Omental fat pad (tissue), 4 donors: ENCODE results near the gene NRAP. TPM values are rescaled to one million over a fixed set of nuclear protein-coding genes. Genes with fewer than 3 reads are reported as not detected.
A peak's percentile ranks its signal among the peaks of the same experiment; 100 is the strongest.

Source experiments
- ATAC-seq: fragments of 150-250 bp; one replicate; pipeline ENCODE4 v1.9.1; 2016; ENCODE audit warnings: mild to moderate bottlenecking, moderate library complexity; ENCODE audit not compliant: low FRiP score
- DNase-seq: peaks from one replicate; pipeline ENCODE4 v3.0.0-alpha.2; 2019; ENCODE audit warnings: low spot score
- total RNA-seq, 4 donors: library from RNA; depleted of rRNA; stranded (reverse); fragments of >200 nt; gene quantifications; one replicate each; pipeline ENCODE4 v1.1.0, GENCODE V29; 2016
- TF ChIP-seq, protein P1 (sequence below), 3 donors: fragments of 450-650 bp; IDR thresholded peaks; one replicate each; pipeline ENCODE4 v1.5.1; 2016 to 2017; ENCODE audit warnings: antibody characterized with exemption in 3 of 3, mild to moderate bottlenecking in 3 of 3, moderate library complexity in 2 of 3

The NRAP gene
- total RNA-seq, 4 donors from 2014 or later, result not detected

DNA sequence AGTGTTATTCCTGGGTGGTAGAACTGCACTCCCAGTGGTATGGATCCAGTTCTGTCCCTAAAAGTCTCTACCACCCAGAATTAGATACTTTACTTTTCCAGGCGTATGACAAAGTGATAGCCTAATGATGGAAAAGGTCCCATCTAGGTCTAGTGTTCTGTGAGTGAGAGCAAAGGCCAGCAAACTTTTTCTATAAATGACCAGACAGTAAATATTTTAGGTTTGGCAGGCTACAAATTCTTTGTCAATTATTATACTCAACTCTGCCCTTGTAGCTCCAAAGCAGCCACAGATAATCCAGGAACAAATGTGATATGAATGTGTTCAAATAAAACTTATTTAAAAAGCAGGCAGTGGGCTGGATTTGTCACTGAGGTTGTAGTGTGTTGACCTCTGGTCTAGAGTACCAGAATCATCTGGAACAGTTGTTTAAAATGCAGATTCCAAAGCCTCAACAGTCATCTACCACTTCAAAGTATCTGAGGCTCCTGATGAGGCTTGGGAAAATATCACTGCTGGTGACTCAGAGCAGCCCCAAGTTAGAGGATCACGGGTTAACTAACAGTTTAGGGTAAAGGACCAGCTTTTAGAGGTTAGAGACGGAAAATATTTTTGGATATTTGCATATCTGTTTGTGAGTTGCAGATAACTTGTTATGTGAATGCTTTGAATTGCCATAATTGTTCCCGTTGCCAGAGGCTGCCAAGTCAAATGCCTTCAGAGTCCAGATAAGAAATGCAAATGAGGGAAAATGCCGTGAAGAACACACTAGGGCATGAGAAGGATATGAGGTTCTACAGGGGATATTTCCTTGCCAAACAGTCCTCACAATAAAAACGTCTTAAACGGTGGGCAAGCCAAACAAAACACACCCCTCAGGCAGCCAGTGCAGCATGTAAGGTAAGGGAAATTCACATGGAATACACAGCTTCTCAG, 19.4 kb downstream of the NRAP start:
- DNase-seq (no peak), ATAC-seq (peak; percentile 60)
- TF ChIP-seq, protein P1, sequence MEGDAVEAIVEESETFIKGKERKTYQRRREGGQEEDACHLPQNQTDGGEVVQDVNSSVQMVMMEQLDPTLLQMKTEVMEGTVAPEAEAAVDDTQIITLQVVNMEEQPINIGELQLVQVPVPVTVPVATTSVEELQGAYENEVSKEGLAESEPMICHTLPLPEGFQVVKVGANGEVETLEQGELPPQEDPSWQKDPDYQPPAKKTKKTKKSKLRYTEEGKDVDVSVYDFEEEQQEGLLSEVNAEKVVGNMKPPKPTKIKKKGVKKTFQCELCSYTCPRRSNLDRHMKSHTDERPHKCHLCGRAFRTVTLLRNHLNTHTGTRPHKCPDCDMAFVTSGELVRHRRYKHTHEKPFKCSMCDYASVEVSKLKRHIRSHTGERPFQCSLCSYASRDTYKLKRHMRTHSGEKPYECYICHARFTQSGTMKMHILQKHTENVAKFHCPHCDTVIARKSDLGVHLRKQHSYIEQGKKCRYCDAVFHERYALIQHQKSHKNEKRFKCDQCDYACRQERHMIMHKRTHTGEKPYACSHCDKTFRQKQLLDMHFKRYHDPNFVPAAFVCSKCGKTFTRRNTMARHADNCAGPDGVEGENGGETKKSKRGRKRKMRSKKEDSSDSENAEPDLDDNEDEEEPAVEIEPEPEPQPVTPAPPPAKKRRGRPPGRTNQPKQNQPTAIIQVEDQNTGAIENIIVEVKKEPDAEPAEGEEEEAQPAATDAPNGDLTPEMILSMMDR (IDR thresholded peaks at IDR 0.05), result no peak

- DNase-seq (no peak), ATAC-seq (no peak)
- TF ChIP-seq, protein P1 (IDR thresholded peaks at IDR 0.05), result no peak
These were observed 20.7 kb downstream of the NRAP start for GRCh38 chr10:113643183-113643582.

DNA sequence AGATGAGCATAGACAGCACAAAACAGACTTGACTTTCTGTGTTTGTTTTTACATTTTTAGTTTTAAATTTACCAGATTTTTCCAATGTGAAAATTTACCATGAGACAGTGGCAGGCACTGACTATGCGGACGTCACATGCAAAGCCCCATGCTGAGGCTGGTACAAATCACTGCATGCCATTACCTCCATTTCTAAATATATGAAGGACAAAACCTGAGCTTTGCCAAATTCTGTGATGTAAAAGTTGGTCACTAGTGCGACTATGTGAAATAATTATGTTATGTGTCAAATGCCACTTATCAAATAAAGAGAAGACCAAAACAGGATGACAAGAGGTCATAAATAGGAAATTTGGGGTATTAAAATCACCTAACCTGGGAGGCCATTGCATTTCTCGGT, 22.1 kb downstream of the NRAP start:
- TF ChIP-seq, protein P1 (IDR thresholded peaks at IDR 0.05), result no peak
- ATAC-seq (no peak), DNase-seq (no peak)

DNA sequence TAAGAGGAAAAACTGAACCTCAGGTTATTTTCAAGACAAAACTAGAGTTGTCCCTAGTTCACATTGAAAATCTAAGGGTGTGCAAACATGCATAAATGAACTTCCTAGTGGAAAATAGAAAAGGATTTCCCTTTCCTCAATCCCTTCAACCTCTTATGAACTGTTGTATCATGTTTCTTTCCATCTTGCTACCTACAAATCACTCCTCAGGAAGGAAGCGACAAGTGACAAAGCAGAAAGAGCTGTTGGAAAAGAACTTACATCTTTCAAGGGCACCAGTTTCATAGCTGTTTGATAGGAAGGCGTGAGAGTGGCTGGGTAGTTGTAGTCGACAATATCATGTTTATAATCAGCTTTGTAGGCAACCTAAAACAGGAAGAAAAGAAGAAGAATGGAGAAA, 23.9 kb downstream of the NRAP start:
- TF ChIP-seq, protein P1 (IDR thresholded peaks at IDR 0.05), result no peak
- DNase-seq (no peak), ATAC-seq (no peak)

DNA sequence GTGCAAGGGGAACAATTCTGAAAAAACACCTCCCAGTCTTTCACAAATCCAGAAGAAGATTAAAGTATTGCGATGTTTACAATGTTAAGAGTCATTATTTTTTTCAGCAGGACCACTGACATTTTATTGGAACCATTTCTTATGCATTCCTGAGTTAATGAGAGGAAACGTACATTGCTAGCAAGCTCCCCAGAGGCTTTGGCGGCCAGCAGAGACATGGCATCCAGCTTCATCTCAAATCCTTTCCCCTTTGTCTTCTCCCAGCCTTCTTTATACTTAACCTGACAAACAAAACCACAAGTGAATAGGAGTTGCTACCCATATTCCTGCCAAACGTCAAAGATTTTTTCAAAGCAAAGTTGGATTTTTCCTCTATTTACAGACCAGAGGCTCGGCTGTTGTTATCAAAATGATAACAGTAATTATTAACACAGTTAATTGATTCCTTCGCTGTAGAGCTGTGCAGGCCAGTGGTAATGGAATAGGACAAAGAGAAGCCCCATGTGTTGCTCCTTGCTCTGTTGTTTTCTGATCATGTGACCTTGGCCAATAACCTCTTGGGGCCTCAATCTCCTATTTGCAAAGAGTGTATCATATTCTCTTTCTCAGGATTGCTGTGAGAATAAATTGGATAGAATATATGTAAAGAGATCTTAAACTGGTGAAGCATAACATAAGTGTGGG, 32.0 kb downstream of the NRAP start:
- ATAC-seq, result no peak
- DNase-seq, result no peak
- TF ChIP-seq, protein P1 (IDR thresholded peaks at IDR 0.05), result no peak

- ATAC-seq (no peak), DNase-seq (no peak)
- TF ChIP-seq, protein P1 (IDR thresholded peaks at IDR 0.05), result no peak
These were observed 32.8 kb downstream of the NRAP start for GRCh38 chr10:113630929-113631533.
